NCI-H146 treated with DMSO at 0.1 percent for 48 hours (cell line): ENCODE results near the gene NKX2-2.

Source experiments
- DNase-seq: peaks from one replicate; lab custom pipeline; 2025; ENCODE audit not compliant: unreplicated experiment; lab: John Stamatoyannopoulos, UW

NKX2-2 gene

DNA sequence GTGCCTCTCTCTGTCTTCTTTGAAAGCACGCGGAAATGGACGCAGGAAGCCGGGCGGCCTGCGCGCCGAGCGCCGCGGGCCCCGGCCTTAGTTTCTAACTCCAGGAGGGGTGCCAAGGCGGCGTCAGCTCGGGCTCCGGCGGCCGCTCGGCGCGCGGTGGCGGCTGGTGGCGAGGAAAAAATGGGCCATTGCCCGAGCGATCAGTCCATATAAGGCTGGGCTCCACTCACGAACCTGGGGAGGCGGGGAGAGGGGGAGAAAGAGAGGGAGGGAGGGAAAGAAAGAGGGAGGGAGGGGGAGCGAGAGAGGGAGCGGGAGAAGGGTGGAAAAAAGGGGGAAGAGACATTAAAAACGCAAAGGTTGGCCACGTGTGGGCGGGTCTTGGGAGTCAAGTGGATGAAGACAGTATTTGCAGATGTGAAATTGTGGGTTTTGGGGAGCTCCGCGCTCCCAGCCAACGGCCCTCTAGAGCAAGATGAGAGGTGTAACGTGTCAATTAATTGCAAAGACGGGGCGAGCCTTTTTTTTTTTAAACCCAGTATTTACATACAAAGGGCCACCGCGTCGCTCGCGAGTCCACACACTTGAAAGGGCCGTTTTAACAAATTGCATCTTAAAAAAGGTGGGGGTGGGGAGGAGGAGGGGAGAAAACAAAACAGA is at the start of gene NKX2-2:
Gene NKX2-2, minus strand, starts transcription at position 184 of the 660 bp plus-strand sequence. CDS start 395 bp downstream, outside the sequence.
- DNase-seq = no peak

DNA sequence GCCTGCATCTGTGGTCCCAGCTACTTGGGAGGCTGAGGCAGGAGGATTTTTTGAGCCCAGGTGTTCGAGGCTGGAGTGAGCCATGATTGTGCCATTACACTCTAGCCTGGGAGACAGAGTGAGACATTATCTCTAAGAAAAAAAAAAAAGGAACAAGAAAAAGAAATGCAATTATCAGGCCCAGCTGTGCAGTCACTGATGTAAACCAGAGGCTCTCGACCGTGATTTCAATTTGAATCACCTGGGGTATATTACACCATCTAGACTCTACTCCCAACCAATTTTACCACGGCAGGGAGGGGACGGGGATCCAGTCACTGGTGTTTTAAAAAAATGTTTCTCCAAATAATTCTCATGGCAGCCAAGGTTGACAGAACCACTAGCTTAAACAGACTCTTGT is 48.8 kb upstream of the NKX2-2 start:
- no peak for DNase-seq

DNA sequence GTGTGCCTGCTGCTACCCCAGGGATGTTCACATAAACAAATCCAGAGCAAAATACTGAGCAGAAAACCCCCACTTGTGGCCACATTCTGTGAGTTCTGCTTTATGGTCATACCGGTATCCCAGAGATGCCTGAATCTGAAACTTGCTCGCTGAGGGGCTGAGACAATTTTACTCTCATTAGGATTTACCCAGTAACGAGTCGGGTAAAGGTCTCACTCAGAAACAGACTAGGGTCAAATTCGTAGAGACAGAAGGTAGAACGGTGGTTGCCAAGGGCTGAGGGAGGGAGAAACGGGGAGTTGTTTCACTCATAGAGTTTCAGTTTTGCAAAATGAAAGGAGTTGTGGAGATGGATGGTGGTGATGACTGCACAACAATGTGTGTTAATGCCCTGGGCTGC is 45.4 kb upstream of the NKX2-2 start:
- DNase-seq = no peak

DNA sequence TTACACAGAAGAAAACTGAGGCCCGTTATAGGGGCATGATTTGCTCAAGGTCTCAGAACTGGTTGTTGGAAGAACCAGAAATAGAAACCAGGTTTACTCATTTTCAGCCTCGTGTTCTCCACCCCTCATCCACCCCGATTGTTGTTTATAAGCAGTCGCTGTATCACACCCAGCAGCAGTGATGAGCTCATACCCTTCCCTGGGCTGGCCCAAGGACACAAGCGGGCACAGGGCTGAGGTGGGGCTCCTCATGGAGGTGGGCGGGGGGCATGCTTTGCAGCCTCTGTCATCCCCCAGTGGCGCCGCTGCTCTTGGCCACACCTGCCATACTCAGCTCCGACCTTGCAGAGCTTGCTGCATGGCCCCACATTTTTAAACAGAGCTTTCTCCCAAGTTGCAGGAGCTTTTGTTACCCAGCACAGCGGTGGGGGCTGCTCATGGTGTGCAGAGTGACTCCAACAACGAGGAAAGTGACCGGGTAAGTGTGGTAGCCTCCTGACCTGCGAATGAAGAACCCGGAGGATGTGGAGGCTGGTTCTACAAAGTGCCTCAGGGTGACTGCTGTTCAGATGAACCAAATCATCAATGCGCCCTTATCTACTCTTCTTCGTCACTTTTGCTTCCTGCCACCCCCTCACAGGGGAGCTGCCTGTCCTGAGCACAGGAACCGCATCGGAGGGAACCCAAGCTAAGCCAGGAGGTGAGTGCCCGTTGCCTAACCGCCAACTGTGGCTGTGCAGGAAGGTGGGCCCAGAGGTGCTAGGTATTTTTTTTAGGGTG is 43.6 kb upstream of the NKX2-2 start:
- DNase-seq = no peak

DNA sequence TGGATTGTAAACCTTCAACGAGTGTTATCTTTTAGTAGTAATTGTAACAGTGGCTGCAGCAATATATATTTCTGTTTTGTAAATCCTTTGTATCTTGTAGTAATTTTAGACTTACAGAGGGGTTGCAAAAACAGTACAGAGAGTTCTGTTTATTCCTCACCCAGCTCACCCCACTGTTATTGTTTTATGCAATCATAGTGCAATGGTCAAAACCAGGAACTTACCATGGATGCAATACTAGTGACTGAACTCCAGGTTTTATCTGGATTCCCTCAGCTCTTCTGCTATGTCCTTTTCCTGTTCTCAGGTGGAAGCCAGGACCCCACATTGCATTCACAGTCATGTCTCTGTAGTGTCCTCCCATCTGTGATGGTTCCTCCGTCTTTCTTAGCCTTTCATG is 42.5 kb upstream of the NKX2-2 start:
- DNase-seq = no peak

DNA sequence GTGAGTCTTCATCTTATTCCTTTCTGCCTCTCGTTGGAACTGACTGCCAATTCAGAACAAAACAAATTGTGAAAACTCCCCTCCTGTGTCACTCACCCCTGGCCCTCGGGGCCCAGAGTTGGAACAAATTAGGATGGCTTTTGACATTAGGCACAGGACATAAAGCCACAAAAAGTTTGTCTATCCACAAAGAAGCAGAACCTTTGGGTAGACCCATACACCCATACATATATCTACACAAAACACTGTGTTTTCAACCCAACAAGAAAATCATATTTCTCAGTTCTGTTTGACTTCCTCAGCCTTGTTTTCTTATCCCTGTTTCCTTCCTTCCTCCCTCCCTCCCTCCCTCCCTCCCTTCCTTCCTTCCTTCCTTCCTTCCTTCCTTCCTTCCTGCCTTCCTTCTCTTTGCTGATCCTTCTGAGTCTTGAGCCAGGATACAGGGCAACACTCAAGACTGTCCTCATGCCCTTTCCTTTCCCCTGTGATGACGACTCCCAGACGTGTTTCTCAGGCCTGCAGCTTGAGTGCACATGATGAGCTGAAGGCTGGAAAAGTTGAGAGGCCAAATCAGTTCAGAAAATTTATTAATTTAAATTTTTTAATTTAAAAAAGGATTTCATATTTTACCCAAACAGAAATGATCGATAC is 41.7 kb upstream of the NKX2-2 start:
- no peak for DNase-seq

DNA sequence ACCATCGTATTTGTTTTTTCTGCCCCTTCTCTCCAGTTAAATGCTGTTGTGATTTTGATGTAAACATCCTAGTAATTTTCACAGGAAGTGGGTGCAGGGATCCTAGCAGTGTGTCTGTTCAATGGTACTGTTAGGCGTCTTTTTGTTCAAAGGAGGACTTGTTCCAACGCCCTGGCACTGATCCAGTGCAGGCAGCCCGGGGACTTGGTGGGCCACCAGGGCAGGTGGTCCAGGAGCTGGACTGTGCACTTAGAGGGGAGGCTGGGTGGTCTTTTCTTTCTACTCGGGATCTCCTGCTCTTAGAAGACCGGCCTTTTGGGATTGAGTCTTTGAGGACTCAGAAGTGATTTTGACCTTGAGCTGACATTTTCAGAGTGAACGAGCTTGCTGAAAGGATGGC is 41.1 kb upstream of the NKX2-2 start:
- DNase-seq = no peak

DNA sequence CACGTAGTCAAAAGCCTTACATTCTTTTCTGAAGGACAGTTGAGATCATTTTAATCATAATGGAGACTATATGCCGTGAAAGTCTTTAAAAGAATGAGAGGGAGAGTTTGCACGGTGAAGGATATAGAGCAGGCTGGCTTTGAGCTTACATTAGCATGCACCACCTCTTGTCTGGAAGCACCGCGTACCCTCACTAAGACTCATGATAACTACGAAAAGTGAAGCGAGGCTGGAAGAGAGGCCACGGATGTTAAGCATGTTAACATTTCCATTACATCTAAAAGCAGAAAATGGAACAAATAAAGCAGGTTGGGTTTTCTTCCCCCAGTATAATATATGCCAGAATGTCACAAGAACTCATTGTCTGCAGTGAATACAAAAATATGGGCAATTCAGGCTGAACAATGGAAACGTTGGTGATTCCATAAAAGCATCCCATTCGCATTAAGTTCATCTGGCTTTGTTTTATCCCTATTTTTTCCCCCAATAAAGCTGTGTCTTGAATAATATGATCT is 40.6 kb upstream of the NKX2-2 start:
- DNase-seq = no peak

DNA sequence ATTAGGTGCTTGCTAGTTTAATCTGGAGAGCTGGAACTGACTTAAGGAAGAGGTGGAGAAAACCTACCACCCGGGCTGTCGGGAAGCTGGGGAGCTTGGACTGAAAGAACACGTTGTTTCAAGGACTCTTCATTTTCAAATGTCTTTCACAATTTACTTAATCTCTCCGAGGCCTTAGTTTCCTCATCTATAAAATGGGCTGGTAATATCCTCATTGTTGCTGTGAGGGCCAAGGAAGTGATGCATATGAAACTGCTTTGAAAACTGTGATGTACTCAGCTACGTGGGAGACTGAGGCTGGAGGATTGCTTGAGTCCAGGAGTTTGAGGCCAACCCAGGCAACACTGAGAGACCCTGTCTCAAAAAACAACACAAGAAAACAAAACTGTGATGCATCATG is 36.7 kb upstream of the NKX2-2 start:
- no peak for DNase-seq

DNA sequence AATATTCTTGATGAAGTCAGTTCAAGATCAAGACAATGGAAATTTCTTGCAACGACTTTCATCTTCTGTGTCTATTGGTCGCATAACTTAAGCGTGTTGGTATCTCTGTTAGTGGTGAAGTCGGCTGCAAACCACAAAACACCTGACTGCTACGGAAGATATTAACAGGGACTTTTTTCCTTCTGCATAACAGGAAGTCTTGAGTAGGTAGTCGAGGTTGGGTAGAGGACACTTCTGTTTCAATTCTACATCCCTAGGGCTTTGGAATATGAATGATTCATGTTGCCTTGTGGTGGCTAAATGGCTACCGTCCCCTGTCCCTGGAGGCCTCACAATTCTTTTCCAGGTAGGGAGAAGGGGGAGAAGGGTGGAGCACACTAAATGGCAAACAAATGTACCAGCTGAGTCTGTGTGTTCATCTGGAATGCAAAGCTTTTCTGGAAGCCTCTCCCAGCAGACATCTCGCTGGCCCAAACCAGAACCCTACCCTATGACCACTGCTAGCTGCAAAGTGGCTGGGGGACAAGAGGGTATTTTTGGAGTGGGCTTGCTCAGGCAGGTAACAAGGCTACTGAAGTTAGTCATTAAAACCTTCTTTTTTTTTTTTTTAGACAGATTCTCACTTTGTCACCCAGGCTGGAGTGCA is 34.6 kb upstream of the NKX2-2 start:
- no peak for DNase-seq

DNA sequence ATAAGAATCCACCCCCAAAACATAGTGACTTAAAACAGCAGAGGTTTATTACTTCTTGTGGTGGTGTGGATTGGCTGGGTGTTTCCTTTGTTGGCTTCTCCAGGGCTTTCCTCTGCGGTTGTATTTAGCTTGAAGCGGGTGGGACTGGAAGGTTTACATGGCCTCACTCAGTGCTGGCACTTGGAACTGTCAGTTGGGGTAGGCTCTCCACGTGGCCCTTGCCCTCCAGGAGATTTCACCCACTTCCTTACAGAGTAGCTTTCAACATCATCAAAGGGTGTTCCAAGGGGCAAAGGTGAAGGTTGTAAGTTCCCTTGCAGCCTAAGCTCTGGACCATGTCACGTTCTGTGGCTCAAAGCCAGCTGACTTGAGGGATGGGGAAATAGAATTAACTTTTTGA is 32.5 kb upstream of the NKX2-2 start:
- no peak for DNase-seq

DNA sequence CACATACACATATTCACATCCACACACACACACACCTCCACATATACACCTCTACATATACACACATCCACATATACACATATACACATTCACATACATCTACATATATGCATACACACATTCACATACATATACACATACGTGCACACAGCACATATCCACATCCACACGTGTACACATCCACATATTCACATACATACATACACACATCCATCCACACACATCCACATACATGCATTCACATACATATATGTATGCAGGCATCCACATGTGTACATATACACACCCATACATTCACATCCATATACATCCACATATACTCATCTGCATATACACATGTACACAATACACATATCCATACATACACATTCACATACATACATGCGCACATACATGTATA is 25.6 kb upstream of the NKX2-2 start:
- DNase-seq = no peak

DNA sequence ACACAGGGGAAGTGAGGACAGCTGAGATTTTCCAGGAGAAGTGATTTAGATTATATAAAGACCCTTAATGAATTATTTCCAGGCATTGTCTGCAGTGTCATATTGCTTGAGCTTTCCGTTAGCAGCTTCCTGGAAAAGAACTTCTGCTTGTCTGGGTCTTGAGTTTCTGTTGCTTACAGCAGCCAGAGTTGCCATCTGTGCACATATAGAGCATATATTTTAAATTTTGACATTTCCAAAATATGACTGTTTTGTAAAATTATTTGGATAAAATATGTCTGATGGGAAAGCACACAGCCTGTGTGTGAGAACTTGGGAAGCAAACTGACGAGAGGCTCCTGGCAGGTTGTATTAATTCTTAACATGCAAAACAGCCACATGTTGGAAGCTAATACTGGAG is 21.0 kb upstream of the NKX2-2 start:
- no peak for DNase-seq

DNA sequence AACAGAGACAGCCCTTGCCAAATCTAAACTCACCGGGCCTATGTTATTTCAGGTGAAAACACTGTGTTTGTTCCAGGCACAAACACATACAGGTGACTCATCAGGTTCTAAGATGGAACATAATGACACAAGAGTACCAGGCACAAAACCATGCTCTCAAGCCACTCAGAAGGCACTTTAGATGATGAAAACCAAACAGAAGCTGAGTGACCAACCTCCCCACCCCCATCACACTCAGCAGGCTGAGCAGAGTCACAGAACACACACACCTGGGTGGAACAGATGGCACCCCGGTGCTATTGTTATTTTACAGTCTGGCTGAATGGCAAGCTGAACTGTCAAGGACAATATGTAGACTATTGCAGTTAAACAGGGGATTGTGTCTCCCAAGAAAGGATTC is 20.6 kb upstream of the NKX2-2 start:
- peak; percentile 94 for DNase-seq

DNA sequence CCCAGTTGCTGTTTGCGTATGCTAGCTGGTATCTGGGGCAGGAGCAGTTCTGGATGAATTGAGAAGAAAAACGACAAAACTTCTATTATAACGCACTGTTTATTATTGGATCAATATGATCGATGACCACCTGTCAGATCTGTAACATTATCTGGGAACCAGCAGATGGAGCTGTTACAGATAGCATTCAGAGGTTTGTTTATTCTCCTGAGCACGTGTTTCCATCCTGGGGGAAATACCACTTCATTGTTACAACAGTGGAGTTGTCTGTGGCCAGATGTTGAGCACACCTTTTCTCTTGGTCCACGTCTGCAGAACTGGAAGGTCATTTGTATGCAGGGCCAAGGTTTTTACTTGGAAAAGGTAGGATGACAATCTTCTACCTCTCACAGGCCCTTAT is 16.0 kb upstream of the NKX2-2 start:
- DNase-seq = peak; percentile 95

DNA sequence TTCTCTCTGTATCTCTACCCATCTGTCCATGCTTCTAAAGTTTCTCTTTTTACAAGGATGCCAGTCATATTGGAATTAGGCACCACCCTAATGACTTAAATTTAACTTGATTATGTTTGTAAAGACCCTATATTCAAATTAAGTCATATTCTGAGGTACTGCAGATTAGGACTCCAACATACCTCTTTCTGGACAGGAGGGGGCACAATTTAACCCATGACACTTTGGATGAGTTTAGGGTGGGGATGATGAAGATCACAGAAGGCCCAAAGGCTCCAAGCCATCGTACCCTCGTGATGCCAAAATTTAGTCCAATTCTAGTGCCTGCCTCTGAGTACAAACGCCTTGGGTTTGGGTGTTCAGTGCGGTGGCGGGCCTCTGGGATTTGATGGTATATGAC is 15.0 kb upstream of the NKX2-2 start:
- DNase-seq = no peak

DNA sequence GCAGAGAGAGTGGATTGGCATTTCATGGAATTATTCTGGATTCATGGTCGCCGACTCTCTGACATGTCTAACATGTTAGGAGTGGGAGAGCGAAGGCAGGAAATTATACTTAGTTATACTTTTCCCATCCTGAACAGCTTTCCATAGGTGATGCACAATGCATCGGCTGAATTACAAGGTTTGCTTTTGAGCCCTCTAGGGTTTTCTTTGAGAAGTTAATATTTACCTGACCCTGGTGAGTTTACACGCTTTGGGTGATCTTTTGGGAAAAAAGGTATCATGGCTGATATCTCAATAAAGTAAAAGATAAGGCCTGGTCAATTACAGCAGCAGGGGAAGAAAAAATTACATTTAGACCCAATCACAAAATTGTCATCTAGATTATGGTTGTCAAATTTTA is 14.0 kb upstream of the NKX2-2 start:
- no peak for DNase-seq

DNA sequence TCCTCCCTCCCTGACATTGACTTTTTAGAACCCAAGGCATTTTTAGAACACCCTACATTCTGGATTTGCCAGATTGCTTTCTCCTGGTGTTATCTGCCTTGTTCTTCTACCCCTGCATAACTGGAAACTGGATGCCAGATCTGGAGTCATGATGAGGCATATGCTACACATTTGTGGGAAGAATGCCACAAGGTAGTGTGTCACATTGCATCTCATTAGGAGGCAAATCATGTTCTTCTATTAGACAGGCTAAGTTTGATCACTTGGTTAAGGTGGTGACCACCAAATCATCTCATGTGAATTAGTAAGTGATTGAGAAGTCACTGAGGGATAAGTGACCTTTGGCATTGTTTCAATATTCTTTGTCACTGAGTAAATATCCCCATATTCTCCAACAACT is 12.9 kb upstream of the NKX2-2 start:
- DNase-seq = no peak

DNA sequence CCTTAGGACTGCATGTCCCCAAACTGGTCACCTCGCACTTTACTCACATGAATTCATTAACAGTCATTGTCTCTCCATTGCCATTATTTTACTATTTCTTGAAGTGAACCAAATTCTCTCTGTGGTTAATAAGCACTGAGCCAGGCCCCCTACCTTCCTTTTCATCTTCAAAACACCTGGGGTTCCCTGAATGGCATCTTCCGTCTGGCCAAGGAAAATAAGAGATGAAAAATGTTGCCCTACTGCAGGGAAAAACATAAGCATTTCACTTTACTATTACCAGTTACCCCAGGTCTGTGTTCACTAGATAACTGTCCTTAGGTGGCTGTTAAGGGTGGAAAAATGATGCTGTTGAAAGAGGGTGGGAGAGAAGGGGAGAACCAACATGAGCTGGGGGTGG is 10.0 kb upstream of the NKX2-2 start:
- DNase-seq = no peak

DNA sequence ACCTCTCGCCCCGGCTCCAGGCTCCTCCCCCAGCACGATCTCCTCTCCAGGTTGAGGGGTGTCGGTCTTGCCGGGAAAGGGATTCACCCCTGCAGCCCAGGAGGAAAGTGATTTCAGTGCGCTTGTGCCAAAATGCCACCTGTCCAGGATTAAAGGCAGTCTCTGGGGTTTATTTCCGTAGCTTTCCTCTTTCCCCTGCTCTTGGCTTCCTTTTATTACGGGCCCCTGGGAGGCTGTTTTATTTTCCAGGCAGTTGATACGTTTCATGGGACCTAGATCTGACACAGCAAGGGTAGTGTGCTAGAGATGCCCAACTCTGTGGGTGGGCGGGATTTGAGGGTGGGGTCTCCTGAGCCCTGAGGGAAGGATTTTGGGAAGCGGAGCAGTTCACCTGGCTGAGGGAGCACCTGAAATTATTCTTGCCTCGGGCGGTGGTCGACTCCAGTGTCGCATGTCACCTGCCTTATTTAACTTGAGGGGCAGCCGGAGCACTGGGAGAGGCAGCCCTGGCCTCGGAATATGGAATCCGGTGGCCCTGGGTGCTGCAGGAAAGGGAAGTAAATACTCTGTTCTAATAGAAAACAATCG is 9.5 kb upstream of the NKX2-2 start:
- DNase-seq = peak; percentile 88
